ENCODE measurements around the gene SEC24C. TPM values are rescaled to one million over a fixed set of nuclear protein-coding genes. Genes with fewer than 3 reads are reported as not detected.

The SEC24C gene
- total RNA-seq, 4 donors from 2014 or later = 25.3 to 75.9 (median 40.1) TPM

DNA sequence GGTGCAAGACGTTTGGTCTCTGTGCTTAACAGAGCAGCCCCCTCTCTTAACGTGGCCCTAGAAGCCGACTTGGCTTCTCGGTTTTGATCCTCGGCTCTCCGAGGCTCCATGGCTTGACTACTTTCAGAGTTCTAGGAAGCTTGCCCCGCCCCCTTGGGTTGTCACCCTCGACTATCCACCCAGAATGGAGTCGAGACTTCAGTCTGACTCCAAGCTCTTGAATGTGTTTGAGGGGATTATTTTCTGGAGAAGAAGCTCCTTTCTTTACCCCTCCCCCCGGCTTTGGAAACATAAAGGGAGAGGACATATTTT lies 448 bp downstream of the SEC24C start:
- Histone ChIP-seq H3K27ac (peak overlapping the region; percentile 91 to 93), H3K9me3 (no peaks in the 10 kb centered on the region), H3K4me1 (peaks cover 3 to 8% of the 10 kb centered on the region in 2 donors), H3K36me3 (no peaks in the 10 kb centered on the region), H3K4me3 (peak overlapping the region; percentile 84 to 88), H3K27me3 (no peaks in the 10 kb centered on the region)
- intact Hi-C loops (cut with DNase I; ENCODE audit: low total_unique reads) = no loop called here
- DNase-seq = no peak
- no peak for TF ChIP-seq POLR2A (IDR thresholded peaks at IDR 0.05)

DNA sequence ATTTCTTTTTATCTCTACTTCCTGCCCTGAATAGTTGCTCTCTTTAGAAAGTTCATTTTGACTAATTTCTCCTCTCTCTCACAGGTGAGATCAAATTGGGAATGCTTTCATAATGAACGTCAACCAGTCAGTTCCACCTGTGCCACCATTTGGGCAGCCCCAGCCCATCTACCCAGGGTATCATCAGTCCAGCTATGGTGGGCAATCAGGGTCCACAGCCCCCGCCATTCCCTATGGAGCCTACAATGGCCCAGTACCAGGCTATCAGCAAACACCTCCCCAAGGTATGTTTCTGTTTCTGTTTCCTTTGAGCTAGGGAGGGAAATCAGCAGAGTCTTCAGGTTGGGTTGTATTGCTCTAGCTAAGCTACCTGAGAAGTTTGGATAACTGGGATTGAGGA lies 2.5 kb downstream of the SEC24C start:
- Histone ChIP-seq H3K4me1 (peaks cover 3 to 8% of the 10 kb centered on the region in 2 donors), H3K27ac (no peak overlapping the region), H3K9me3 (no peaks in the 10 kb centered on the region), H3K4me3 (no peak overlapping the region), H3K27me3 (no peaks in the 10 kb centered on the region), H3K36me3 (no peaks in the 10 kb centered on the region)
- TF ChIP-seq, protein P1, sequence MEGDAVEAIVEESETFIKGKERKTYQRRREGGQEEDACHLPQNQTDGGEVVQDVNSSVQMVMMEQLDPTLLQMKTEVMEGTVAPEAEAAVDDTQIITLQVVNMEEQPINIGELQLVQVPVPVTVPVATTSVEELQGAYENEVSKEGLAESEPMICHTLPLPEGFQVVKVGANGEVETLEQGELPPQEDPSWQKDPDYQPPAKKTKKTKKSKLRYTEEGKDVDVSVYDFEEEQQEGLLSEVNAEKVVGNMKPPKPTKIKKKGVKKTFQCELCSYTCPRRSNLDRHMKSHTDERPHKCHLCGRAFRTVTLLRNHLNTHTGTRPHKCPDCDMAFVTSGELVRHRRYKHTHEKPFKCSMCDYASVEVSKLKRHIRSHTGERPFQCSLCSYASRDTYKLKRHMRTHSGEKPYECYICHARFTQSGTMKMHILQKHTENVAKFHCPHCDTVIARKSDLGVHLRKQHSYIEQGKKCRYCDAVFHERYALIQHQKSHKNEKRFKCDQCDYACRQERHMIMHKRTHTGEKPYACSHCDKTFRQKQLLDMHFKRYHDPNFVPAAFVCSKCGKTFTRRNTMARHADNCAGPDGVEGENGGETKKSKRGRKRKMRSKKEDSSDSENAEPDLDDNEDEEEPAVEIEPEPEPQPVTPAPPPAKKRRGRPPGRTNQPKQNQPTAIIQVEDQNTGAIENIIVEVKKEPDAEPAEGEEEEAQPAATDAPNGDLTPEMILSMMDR (IDR thresholded peaks at IDR 0.05) = no peak
- TF ChIP-seq POLR2A (IDR thresholded peaks at IDR 0.05) = no peak
- intact Hi-C loops (cut with DNase I; ENCODE audit: low total_unique reads) = no loop called here
- DNase-seq = no peak

- Histone ChIP-seq H3K27me3 (no peaks in the 10 kb centered on the region), H3K4me1 (peaks cover 0 to 3% of the 10 kb centered on the region in 2 donors), H3K4me3 (no peak overlapping the region), H3K36me3 (no peaks in the 10 kb centered on the region), H3K27ac (no peak overlapping the region), H3K9me3 (no peaks in the 10 kb centered on the region)
- TF ChIP-seq, protein P1 (IDR thresholded peaks at IDR 0.05) = no peak
- TF ChIP-seq POLR2A (IDR thresholded peaks at IDR 0.05) = no peak
- intact Hi-C loops (cut with DNase I; ENCODE audit: low total_unique reads) = no loop called here
- no peak for DNase-seq
Observed at GRCh38 chr10:73750819-73751218, 6.6 kb downstream of the SEC24C start.

- no peaks in the 10 kb centered on the region for H3K27me3 ChIP-seq
- no peaks in the 10 kb centered on the region for H3K9me3 ChIP-seq
- no peaks in the 10 kb centered on the region for H3K36me3 ChIP-seq
- no peak for DNase-seq
- no peaks in the 10 kb centered on the region for H3K4me1 ChIP-seq
- intact Hi-C loops (cut with DNase I; ENCODE audit: low total_unique reads) = no loop called here
- H3K4me3 ChIP-seq = no peak overlapping the region
- H3K27ac ChIP-seq = no peak overlapping the region
- no peak for TF ChIP-seq POLR2A (IDR thresholded peaks at IDR 0.05)
- TF ChIP-seq, protein P1 (IDR thresholded peaks at IDR 0.05) = no peak
Observed at GRCh38 chr10:73756183-73756582, 12.0 kb downstream of the SEC24C start.

GRCh38 chr10:73758704-73759511 lies 14.7 kb downstream of the SEC24C start:
- Histone ChIP-seq H3K9me3 (no peaks in the 10 kb centered on the region), H3K4me3 (no peak overlapping the region), H3K4me1 (no peaks in the 10 kb centered on the region), H3K27me3 (no peaks in the 10 kb centered on the region), H3K27ac (no peak overlapping the region), H3K36me3 (no peaks in the 10 kb centered on the region)
- DNase-seq = no peak
- intact Hi-C loops (cut with DNase I; ENCODE audit: low total_unique reads) = no loop called here
- TF ChIP-seq, protein P1 (IDR thresholded peaks at IDR 0.05) = no peak
- no peak for TF ChIP-seq POLR2A (IDR thresholded peaks at IDR 0.05)

Data from uterus (tissue), 4 donors.